Liver (tissue), 9 donors: ENCODE measurements around the gene C10orf53. TPM values are rescaled to one million over a fixed set of nuclear protein-coding genes. Genes with fewer than 3 reads are reported as not detected.

Experiments
- DNase-seq: peaks from one replicate; pipeline ENCODE4 v3.0.0-alpha.2; 2017; ENCODE audit warnings: low spot score
- H3K27ac ChIP-seq, 2 donors: one replicate each; pipeline ENCODE4 v1.7.0; 2013; ENCODE audit warnings: inconsistent platforms in 2 of 2, low read length in 2 of 2, control low read depth in 1 of 2, low read depth in 1 of 2, mild to moderate bottlenecking in 1 of 2
- H3K27me3 ChIP-seq, 4 donors: one replicate each; pipeline versions ENCODE4 v1.6.1 to v1.7.0; 2013; ENCODE audit warnings: low read length in 3 of 4, inconsistent platforms in 1 of 4, mild to moderate bottlenecking in 1 of 4, moderate library complexity in 1 of 4; ENCODE audit not compliant: control insufficient read depth in 4 of 4, insufficient read depth in 4 of 4
- H3K36me3 ChIP-seq, 4 donors: one replicate each; pipeline versions ENCODE4 v1.6.1 to v1.7.0; 2013; ENCODE audit warnings: low read length in 3 of 4, mild to moderate bottlenecking in 3 of 4, low read depth in 1 of 4, moderate library complexity in 1 of 4; ENCODE audit not compliant: control insufficient read depth in 4 of 4, insufficient read depth in 3 of 4
- H3K4me1 ChIP-seq, 4 donors: one replicate each; pipeline versions ENCODE4 v1.6.1 to v1.7.0; 2013; ENCODE audit warnings: low read length in 3 of 4, mild to moderate bottlenecking in 3 of 4, moderate library complexity in 1 of 4; ENCODE audit not compliant: control insufficient read depth in 4 of 4, insufficient read depth in 4 of 4
- H3K4me3 ChIP-seq, 3 donors: one replicate each; pipeline versions ENCODE4 v1.6.1 to v1.7.0; 2013; ENCODE audit warnings: low read length in 3 of 3, control low read depth in 1 of 3, low read depth in 1 of 3, mild to moderate bottlenecking in 1 of 3
- H3K9ac ChIP-seq, 2 donors: one replicate each; pipeline ENCODE4 v1.7.0; 2013; ENCODE audit warnings: low read length in 2 of 2, mild to moderate bottlenecking in 2 of 2, moderate library complexity in 2 of 2, control low read depth in 1 of 2, low read depth in 1 of 2
- H3K9me3 ChIP-seq, 4 donors: one replicate each; pipeline versions ENCODE4 v1.6.1 to v1.7.0; 2013; ENCODE audit warnings: low read length in 3 of 4; ENCODE audit not compliant: control insufficient read depth in 4 of 4
- CTCF ChIP-seq: fragments of 150-350 bp; IDR thresholded peaks from 2 replicates; pipeline ENCODE4 v1.5.1; 2017; ENCODE audit warnings: improper control_type of control experiment, low read depth, low read length; ENCODE audit not compliant: missing input control
- EGR1 ChIP-seq, 2 donors: IDR thresholded peaks; 2 replicates each; pipeline ENCODE4 v1.6.1; 2016 to 2018; ENCODE audit warnings: antibody characterized with exemption in 2 of 2, low read depth in 2 of 2
- FOXA1 ChIP-seq: IDR thresholded peaks from 2 replicates; pipeline ENCODE4 v1.6.1; 2016; ENCODE audit warnings: antibody characterized with exemption
- FOXA2 ChIP-seq: IDR thresholded peaks from 2 replicates; pipeline ENCODE4 v1.6.1; 2016; ENCODE audit warnings: antibody characterized with exemption
- GABPA ChIP-seq, 2 donors: IDR thresholded peaks in 1 of 2; conservative IDR thresholded peaks in 1 of 2; 2 replicates each; pipeline ENCODE4 v1.6.1; 2016; ENCODE audit warnings: antibody characterized with exemption in 2 of 2, mild to moderate bottlenecking in 1 of 2, moderate library complexity in 1 of 2
- HNF4A ChIP-seq, 2 donors: conservative IDR thresholded peaks; 2 replicates each; pipeline ENCODE4 v1.6.1; 2016; ENCODE audit warnings: antibody characterized with exemption in 2 of 2, mild to moderate bottlenecking in 2 of 2
- HNF4G ChIP-seq: IDR thresholded peaks from 2 replicates; pipeline ENCODE4 v1.6.1; 2016; ENCODE audit warnings: antibody characterized with exemption
- JUND ChIP-seq, 2 donors: IDR thresholded peaks; 2 replicates each; pipeline ENCODE4 v1.6.1; 2016; ENCODE audit warnings: antibody characterized with exemption in 2 of 2
- MAX ChIP-seq: IDR thresholded peaks from 2 replicates; pipeline ENCODE4 v1.6.1; 2016; ENCODE audit warnings: antibody characterized with exemption
- NR2F2 ChIP-seq: IDR thresholded peaks from 2 replicates; pipeline ENCODE4 v1.6.1; 2016; ENCODE audit warnings: antibody characterized with exemption
- RAD21 ChIP-seq, 2 donors: IDR thresholded peaks; 2 replicates each; pipeline ENCODE4 v1.6.1; 2016; ENCODE audit warnings: antibody characterized with exemption in 2 of 2, mild to moderate bottlenecking in 2 of 2
- RXRA ChIP-seq, 2 donors: IDR thresholded peaks; 2 replicates each; pipeline ENCODE4 v1.6.1; 2017 to 2018; ENCODE audit warnings: antibody characterized with exemption in 2 of 2, mild to moderate bottlenecking in 1 of 2
- TAF1 ChIP-seq: conservative IDR thresholded peaks from 2 replicates; pipeline ENCODE4 v1.6.1; 2016; ENCODE audit warnings: antibody characterized with exemption, mild to moderate bottlenecking
- YY1 ChIP-seq: IDR thresholded peaks from 2 replicates; pipeline ENCODE4 v1.6.1; 2016; ENCODE audit warnings: antibody characterized with exemption, mild to moderate bottlenecking
- WGBS: extraction: QIAGEN DNeasy Blood & Tissue Kit; methylation state at CpG from one replicate; pipeline ENCODE4 v1.1.7; 2013; 5-methylcytosine and 5-hydroxymethylcytosine counted together
- polyA plus RNA-seq, 2 donors: library from polyadenylated mRNA; stranded (reverse) in 1 of 2; unstranded in 1 of 2; fragments of 200-250 nt in 1 of 2; fragments of >200 nt in 1 of 2; fragmentation: Nextera tagmentation in 1 of 2; extraction: Ambion mirVana in 1 of 2; gene quantifications; one replicate each; pipeline versions ENCODE4 v1.2.1 to v1.2.3, GENCODE V29; 2013 to 2015
- total RNA-seq, 2 donors: library from RNA; depleted of rRNA; stranded (reverse); fragments of >200 nt; gene quantifications; one replicate each; pipeline ENCODE4 v1.2.3, GENCODE V29; 2014
- TF ChIP-seq, protein P1 (sequence below): IDR thresholded peaks from 2 replicates; pipeline ENCODE4 v1.6.1; 2016; ENCODE audit warnings: antibody characterized with exemption
- TF ChIP-seq, protein P2 (sequence below): IDR thresholded peaks from 2 replicates; pipeline ENCODE4 v1.6.1; 2016; ENCODE audit warnings: antibody characterized with exemption
- TF ChIP-seq, protein P3 (sequence below): IDR thresholded peaks from 2 replicates; pipeline ENCODE4 v1.6.1; 2016; ENCODE audit warnings: antibody characterized with exemption, mild to moderate bottlenecking
- donor health status: healthy.
- donor health status: healthy.
- donor health status: healthy.
- donor health status: healthy.
- donor health status: healthy.

C10orf53 gene
- total and polyA plus RNA-seq, 4 donors: not detected

DNA sequence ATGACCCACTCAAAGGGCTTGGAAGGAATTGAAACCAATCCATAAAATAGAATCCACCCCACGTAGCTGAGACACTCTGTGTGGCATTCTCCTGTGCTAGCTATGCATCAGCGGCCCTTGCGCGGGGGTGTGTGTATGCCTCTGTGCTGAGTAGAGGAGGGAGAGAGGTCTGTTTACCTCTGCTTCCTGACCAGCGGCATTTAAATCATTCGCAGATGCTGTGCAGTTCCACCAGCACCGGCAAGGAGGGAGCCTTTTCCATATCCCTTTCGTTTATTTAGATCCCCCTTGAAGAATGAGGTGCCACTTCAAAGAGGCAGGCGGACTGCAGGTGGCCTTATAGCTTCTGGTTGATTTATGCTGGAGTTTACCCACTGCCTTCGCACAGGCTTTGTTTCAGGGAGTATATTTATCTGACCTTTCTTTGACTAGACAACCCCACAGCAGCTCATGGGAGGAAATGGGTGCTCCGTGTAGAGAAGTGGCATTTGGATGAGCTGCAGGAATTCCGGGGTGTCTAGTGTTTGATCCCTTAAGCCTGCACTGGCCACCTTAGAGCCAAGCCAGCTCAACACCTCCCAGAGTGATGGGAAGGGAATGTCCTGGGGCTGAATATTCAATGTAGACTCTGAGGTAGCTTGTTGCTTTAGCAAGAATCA is 11.4 kb downstream of the C10orf53 start:
- no peak for DNase-seq
- Histone ChIP-seq H3K27ac (no peak overlapping the region), H3K27me3 (peaks cover 0 to 18% (median 6%) of the 10 kb centered on the region in 4 donors), H3K4me1 (no peaks in the 10 kb centered on the region), H3K9me3 (peaks cover 0 to 5% (median under 1%) of the 10 kb centered on the region in 4 donors), H3K4me3 (no peak overlapping the region), H3K36me3 (no peaks in the 10 kb centered on the region), H3K9ac (no peak overlapping the region)
- 18% methylated on average over 12 of the region's 12 CpGs for WGBS
- no peak for TF ChIP-seq JUND (IDR thresholded peaks at IDR 0.05)
- no peak for TF ChIP-seq MAX
- TF ChIP-seq, protein P1, sequence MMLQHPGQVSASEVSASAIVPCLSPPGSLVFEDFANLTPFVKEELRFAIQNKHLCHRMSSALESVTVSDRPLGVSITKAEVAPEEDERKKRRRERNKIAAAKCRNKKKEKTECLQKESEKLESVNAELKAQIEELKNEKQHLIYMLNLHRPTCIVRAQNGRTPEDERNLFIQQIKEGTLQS: no peak
- TF ChIP-seq TAF1: no peak

DNA sequence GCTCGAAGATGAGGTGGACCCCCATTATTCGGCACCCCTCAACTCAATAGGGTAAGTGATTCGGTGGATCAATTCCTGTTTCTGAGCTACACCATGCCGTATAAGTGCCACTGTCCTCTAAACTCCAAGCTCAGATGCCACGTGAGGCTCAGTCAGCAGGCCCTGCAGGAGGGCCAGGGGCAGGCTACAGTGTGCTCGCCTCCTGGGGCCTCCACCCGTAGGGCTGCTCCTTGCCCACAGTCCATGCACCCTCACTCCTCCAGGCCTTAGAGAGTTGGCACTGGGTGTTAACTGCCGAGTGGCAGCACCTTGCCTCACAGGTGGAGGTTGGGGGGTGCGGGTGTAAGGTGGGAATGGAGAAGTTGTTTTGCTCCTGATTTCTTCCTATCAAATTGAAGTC is 12.1 kb downstream of the C10orf53 start:
- 40% methylated on average over 9 of the region's 9 CpGs for WGBS
- Histone ChIP-seq H3K4me3 (no peak overlapping the region), H3K27me3 (peaks cover 0 to 18% (median 6%) of the 10 kb centered on the region in 4 donors), H3K4me1 (no peaks in the 10 kb centered on the region), H3K9me3 (peaks cover 0 to 5% (median under 1%) of the 10 kb centered on the region in 4 donors), H3K9ac (no peak overlapping the region), H3K27ac (no peak overlapping the region), H3K36me3 (no peaks in the 10 kb centered on the region)
- TF ChIP-seq, protein P2, sequence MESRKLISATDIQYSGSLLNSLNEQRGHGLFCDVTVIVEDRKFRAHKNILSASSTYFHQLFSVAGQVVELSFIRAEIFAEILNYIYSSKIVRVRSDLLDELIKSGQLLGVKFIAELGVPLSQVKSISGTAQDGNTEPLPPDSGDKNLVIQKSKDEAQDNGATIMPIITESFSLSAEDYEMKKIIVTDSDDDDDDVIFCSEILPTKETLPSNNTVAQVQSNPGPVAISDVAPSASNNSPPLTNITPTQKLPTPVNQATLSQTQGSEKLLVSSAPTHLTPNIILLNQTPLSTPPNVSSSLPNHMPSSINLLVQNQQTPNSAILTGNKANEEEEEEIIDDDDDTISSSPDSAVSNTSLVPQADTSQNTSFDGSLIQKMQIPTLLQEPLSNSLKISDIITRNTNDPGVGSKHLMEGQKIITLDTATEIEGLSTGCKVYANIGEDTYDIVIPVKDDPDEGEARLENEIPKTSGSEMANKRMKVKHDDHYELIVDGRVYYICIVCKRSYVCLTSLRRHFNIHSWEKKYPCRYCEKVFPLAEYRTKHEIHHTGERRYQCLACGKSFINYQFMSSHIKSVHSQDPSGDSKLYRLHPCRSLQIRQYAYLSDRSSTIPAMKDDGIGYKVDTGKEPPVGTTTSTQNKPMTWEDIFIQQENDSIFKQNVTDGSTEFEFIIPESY: no peak
- no peak for TF ChIP-seq TAF1
- no peak for TF ChIP-seq HNF4G
- DNase-seq: no peak

DNA sequence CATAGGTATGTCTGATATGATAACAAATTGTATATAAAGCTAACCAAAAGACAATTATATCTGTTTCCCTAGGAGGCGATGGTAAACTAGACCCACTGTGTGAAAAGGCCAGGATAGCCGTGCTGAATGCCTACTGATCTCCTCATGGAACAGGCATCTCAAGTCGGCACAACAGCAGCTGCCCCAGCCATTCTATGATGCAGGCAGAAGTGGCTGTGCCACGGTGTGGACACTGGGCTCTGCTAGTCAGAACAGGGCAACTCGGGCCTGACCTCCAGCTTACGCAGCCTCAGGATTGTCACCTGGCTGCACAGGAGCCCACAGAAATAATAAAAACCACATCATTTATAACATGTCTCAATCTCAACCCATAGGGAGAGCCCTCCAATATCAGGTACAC is 15.0 kb downstream of the C10orf53 start:
- peaks cover 0 to 5% (median 1%) of the 10 kb centered on the region in 4 donors for H3K27me3 ChIP-seq
- 74% methylated on average over 6 of the region's 6 CpGs for WGBS

More for the DNA sequence above, 15.0 kb downstream of the C10orf53 start:
- Histone ChIP-seq H3K9ac (no peak overlapping the region), H3K36me3 (no peaks in the 10 kb centered on the region), H3K4me1 (no peaks in the 10 kb centered on the region), H3K27ac (no peak overlapping the region), H3K4me3 (no peak overlapping the region), H3K9me3 (no peaks in the 10 kb centered on the region)
- DNase-seq: no peak
- TF ChIP-seq MAX (no peak), TAF1 (no peak), RAD21 (IDR thresholded peaks at IDR 0.05) (no peak), JUND (IDR thresholded peaks at IDR 0.05) (no peak), CTCF (no peak), YY1 (no peak), HNF4G (no peak), RXRA (IDR thresholded peaks at IDR 0.05) (no peak), GABPA (IDR thresholded peaks at IDR 0.05 in 1 of 2, conservative IDR thresholded peaks at IDR 0.05 in 1 of 2) (no peak), FOXA2 (no peak), HNF4A (conservative IDR thresholded peaks at IDR 0.05) (no peak), FOXA1 (no peak), EGR1 (IDR thresholded peaks at IDR 0.05; ENCODE audit: low read depth in 2 of 2) (no peak), NR2F2 (no peak)
- TF ChIP-seq, protein P3, sequence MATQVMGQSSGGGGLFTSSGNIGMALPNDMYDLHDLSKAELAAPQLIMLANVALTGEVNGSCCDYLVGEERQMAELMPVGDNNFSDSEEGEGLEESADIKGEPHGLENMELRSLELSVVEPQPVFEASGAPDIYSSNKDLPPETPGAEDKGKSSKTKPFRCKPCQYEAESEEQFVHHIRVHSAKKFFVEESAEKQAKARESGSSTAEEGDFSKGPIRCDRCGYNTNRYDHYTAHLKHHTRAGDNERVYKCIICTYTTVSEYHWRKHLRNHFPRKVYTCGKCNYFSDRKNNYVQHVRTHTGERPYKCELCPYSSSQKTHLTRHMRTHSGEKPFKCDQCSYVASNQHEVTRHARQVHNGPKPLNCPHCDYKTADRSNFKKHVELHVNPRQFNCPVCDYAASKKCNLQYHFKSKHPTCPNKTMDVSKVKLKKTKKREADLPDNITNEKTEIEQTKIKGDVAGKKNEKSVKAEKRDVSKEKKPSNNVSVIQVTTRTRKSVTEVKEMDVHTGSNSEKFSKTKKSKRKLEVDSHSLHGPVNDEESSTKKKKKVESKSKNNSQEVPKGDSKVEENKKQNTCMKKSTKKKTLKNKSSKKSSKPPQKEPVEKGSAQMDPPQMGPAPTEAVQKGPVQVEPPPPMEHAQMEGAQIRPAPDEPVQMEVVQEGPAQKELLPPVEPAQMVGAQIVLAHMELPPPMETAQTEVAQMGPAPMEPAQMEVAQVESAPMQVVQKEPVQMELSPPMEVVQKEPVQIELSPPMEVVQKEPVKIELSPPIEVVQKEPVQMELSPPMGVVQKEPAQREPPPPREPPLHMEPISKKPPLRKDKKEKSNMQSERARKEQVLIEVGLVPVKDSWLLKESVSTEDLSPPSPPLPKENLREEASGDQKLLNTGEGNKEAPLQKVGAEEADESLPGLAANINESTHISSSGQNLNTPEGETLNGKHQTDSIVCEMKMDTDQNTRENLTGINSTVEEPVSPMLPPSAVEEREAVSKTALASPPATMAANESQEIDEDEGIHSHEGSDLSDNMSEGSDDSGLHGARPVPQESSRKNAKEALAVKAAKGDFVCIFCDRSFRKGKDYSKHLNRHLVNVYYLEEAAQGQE: no peak
- TF ChIP-seq, protein P2: no peak
